Activated naive CD4-positive, alpha-beta T cell treated with anti-CD3 and anti-CD28 coated beads for 36 hours (primary cell): Measurements from ENCODE around the gene KRTAP13-1. TPM values are rescaled to one million over a fixed set of nuclear protein-coding genes. Genes with fewer than 3 reads are reported as not detected.

Source experiments
- CTCF ChIA-PET: fragments of 350-600 bp; sonication (Branson Sonifier 250); formaldehyde crosslinking; loops from one replicate; lab custom pipeline; 2021; ENCODE audit warnings: antibody characterized with exemption; lab: Charles Lee
- DNase-seq: peaks from one replicate; pipeline ENCODE4 v3.0.0-alpha.2; 2020
- H3K27ac Mint-ChIP-seq: one replicate; pipeline ENCODE4 v1.8.0; 2021; ENCODE audit warnings: mild to moderate bottlenecking, mixed read lengths
- H3K27me3 Mint-ChIP-seq: one replicate; pipeline ENCODE4 v1.8.0; 2021; ENCODE audit warnings: low read depth, mixed read lengths
- H3K36me3 Mint-ChIP-seq: one replicate; pipeline ENCODE4 v1.8.0; 2021; ENCODE audit warnings: low read depth, mixed read lengths
- H3K4me1 Mint-ChIP-seq: one replicate; pipeline ENCODE4 v1.8.0; 2021; ENCODE audit warnings: low read depth, mixed read lengths
- H3K4me3 Mint-ChIP-seq: one replicate; pipeline ENCODE4 v1.8.0; 2021; ENCODE audit warnings: mild to moderate bottlenecking, moderate library complexity, mixed read lengths
- H3K9me3 Mint-ChIP-seq: one replicate; pipeline ENCODE4 v1.8.0; 2021; ENCODE audit warnings: mixed read lengths
- intact Hi-C: fragments of 100-400 bp; cut with micrococcal nuclease; formaldehyde crosslinking; loops from one replicate; pipeline ENCODE4 v1.15.1; 2023
- microRNA-seq: library from miRNA; unstranded; fragments of <30 nt; microRNA quantifications from one replicate; pipeline ENCODE4 v1.2.0, GENCODE V29; 2022; ENCODE audit warnings: borderline microRNAs expressed, borderline replicate concordance
- total RNA-seq, 2 experiments: library from RNA; stranded (reverse); gene quantifications; one replicate each; pipeline ENCODE4 v1.2.3, GENCODE V29; 2021

KRTAP13-1 gene
- total RNA-seq, 2 experiments from 2014 or later, result not detected

GRCh38 chr21:30426731-30427130, 30.9 kb downstream of the KRTAP13-1 start:
- no peak for DNase-seq
- intact Hi-C loops, result no loop called here
- CTCF ChIA-PET, result no interaction called here
- H3K4me3 Mint-ChIP-seq, result no peak overlapping the region
- no peaks in the 10 kb centered on the region for H3K4me1 Mint-ChIP-seq
- no peak overlapping the region for H3K27ac Mint-ChIP-seq
- peaks cover 2% of the 10 kb centered on the region for H3K9me3 Mint-ChIP-seq
- no peaks in the 10 kb centered on the region for H3K36me3 Mint-ChIP-seq
- no peaks in the 10 kb centered on the region for H3K27me3 Mint-ChIP-seq

- CTCF ChIA-PET, result no interaction called here
- Mint-ChIP-seq H3K36me3 (no peaks in the 10 kb centered on the region), H3K9me3 (peaks cover 2% of the 10 kb centered on the region), H3K4me1 (no peaks in the 10 kb centered on the region), H3K27me3 (peaks cover 6% of the 10 kb centered on the region), H3K27ac (no peak within 1 kb of the TSS), H3K4me3 (no peak within 1 kb of the TSS)
- intact Hi-C loops, result loop anchor here (10.0 kb wide), 1 partner anchor 385 kb away; no protein-coding TSS in a partner anchor
- DNase-seq, result no peak
Observed at GRCh38 chr21:30430170-30430655, 34.4 kb downstream of the KRTAP13-1 start, which contains the start of gene KRTAP13-4. KRTAP13-4 (plus strand) TSS chr21:30430220; CDS start chr21:30430276, 56 bp downstream.

DNA sequence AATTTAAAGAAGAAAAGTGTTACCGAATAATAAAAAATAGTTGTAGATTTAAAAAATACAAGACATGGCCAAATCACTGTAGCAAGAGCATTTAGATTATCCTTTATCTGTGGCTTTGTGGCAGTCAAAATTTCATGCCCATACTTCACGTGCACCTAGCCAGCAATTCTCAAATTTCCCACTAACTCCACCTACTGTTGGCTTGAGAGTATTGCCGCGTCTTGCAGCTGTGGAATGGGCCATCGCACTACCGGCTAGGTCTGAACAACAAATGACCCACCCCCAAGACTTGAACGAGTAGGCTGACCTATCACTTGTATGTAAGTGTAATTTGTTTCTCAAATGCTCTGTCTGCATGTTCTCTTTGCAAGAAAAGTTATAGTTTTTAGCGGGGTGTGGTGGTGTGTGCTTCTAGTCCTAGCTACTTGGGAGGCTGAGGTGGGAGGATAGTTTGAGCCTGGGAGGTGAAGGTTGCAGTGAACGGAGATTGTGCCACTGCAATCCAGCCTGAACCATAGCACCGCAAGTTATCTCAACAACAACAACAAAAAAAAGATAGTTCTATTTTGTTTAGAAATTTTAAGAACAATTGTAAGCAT, 38.3 kb downstream of the KRTAP13-1 start:
- CTCF ChIA-PET, result interaction anchor here (0.6 to 1.6 kb wide), 4 partner anchors 19 to 170 kb away, joined by 3 to 5 read pairs (median 4); partner anchors contain the start of gene KRTAP19-1
- no peaks in the 10 kb centered on the region for H3K4me1 Mint-ChIP-seq
- DNase-seq, result peak; percentile 31
- H3K36me3 Mint-ChIP-seq, result no peaks in the 10 kb centered on the region
- H3K9me3 Mint-ChIP-seq, result peaks cover 2% of the 10 kb centered on the region
- intact Hi-C loops, result loop anchor here (2.0 to 10.0 kb wide), 2 partner anchors 93 to 389 kb away; no protein-coding TSS in a partner anchor
- no peak overlapping the region for H3K4me3 Mint-ChIP-seq
- H3K27me3 Mint-ChIP-seq, result peaks cover 10% of the 10 kb centered on the region
- no peak overlapping the region for H3K27ac Mint-ChIP-seq

- intact Hi-C loops, result loop anchor here (10.0 kb wide), 1 partner anchor 392 kb away; no protein-coding TSS in a partner anchor
- no peak for DNase-seq
- H3K27ac Mint-ChIP-seq, result no peak overlapping the region
- H3K9me3 Mint-ChIP-seq, result no peaks in the 10 kb centered on the region
- H3K36me3 Mint-ChIP-seq, result no peaks in the 10 kb centered on the region
- no peak overlapping the region for H3K4me3 Mint-ChIP-seq
- no peaks in the 10 kb centered on the region for H3K4me1 Mint-ChIP-seq
- peaks cover 15% of the 10 kb centered on the region for H3K27me3 Mint-ChIP-seq
- CTCF ChIA-PET, result interaction anchor here (0.5 to 1.3 kb wide), 3 partner anchors 11 to 1347 kb away, joined by 4 to 6 read pairs (median 5); no protein-coding TSS in a partner anchor
Observed at GRCh38 chr21:30437010-30437565, 41.3 kb downstream of the KRTAP13-1 start.

GRCh38 chr21:30439975-30440374, 44.1 kb downstream of the KRTAP13-1 start, which contains the start of gene KRTAP15-1:
KRTAP15-1 (plus strand) TSS chr21:30440275; CDS start chr21:30440328, 53 bp downstream.
- no peaks in the 10 kb centered on the region for H3K36me3 Mint-ChIP-seq
- CTCF ChIA-PET, result no interaction called here
- peaks cover 11% of the 10 kb centered on the region for H3K27me3 Mint-ChIP-seq
- no peak for DNase-seq
- intact Hi-C loops, result loop anchor here (10.0 kb wide), 1 partner anchor 395 kb away; no protein-coding TSS in a partner anchor
- H3K9me3 Mint-ChIP-seq, result no peaks in the 10 kb centered on the region
- no peaks in the 10 kb centered on the region for H3K4me1 Mint-ChIP-seq
- H3K4me3 Mint-ChIP-seq, result no peak within 1 kb of the TSS
- no peak within 1 kb of the TSS for H3K27ac Mint-ChIP-seq

GRCh38 chr21:30443226-30443625, 47.4 kb downstream of the KRTAP13-1 start:
- DNase-seq, result no peak
- CTCF ChIA-PET, result no interaction called here
- no peak overlapping the region for H3K27ac Mint-ChIP-seq
- no peaks in the 10 kb centered on the region for H3K9me3 Mint-ChIP-seq
- H3K4me1 Mint-ChIP-seq, result peaks cover 2% of the 10 kb centered on the region
- H3K4me3 Mint-ChIP-seq, result no peak overlapping the region
- H3K27me3 Mint-ChIP-seq, result peaks cover 16% of the 10 kb centered on the region
- intact Hi-C loops, result no loop called here
- H3K36me3 Mint-ChIP-seq, result no peaks in the 10 kb centered on the region

- Mint-ChIP-seq H3K4me1 (peaks cover 2% of the 10 kb centered on the region), H3K27ac (no peak overlapping the region), H3K9me3 (no peaks in the 10 kb centered on the region), H3K27me3 (peaks cover 16% of the 10 kb centered on the region), H3K36me3 (no peaks in the 10 kb centered on the region), H3K4me3 (no peak overlapping the region)
- DNase-seq, result no peak
- CTCF ChIA-PET, result no interaction called here
- intact Hi-C loops, result no loop called here
Observed at GRCh38 chr21:30444204-30444603, 48.4 kb downstream of the KRTAP13-1 start.

Small RNA genes within 50 kb of the gene (microRNA-seq; reads per million reads assigned to microRNA genes)
- gene MIR4327, result not detected

Other genes with a start within 250 kb of the KRTAP13-1 start
- not detected for gene CLDN17, start 229.2 kb upstream of the KRTAP13-1 start, total RNA-seq
- gene CLDN8, start 179.9 kb upstream of the KRTAP13-1 start, total RNA-seq, result not detected
- gene KRTAP24-1, start 113.1 kb upstream of the KRTAP13-1 start, total RNA-seq, result not detected
- gene KRTAP25-1, start 106.5 kb upstream of the KRTAP13-1 start, total RNA-seq, result not detected
- not detected for gene KRTAP26-1, start 75.7 kb upstream of the KRTAP13-1 start, total RNA-seq
- not detected for gene KRTAP27-1, start 58.3 kb upstream of the KRTAP13-1 start, total RNA-seq
- gene KRTAP23-1, start 47.4 kb upstream of the KRTAP13-1 start, total RNA-seq, result not detected
- gene KRTAP13-2, start 23.8 kb upstream of the KRTAP13-1 start, total RNA-seq, result not detected
- gene KRTAP13-3, start 29.9 kb downstream of the KRTAP13-1 start, total RNA-seq, result not detected
- not detected for gene KRTAP13-4, start 34.2 kb downstream of the KRTAP13-1 start, total RNA-seq
- gene KRTAP15-1, start 44.2 kb downstream of the KRTAP13-1 start, total RNA-seq, result not detected
- not detected for gene KRTAP19-1, start 84.3 kb downstream of the KRTAP13-1 start, total RNA-seq
- not detected for gene KRTAP19-2, start 91.4 kb downstream of the KRTAP13-1 start, total RNA-seq
- gene KRTAP19-3, start 96.0 kb downstream of the KRTAP13-1 start, total RNA-seq, result not detected
- gene KRTAP19-4, start 101.1 kb downstream of the KRTAP13-1 start, total RNA-seq, result not detected
- gene KRTAP19-5, start 106.1 kb downstream of the KRTAP13-1 start, total RNA-seq, result not detected
- not detected for gene KRTAP19-6, start 145.8 kb downstream of the KRTAP13-1 start, total RNA-seq
- gene KRTAP19-7, start 165.3 kb downstream of the KRTAP13-1 start, total RNA-seq, result not detected
- gene KRTAP22-2, start 194.4 kb downstream of the KRTAP13-1 start, total RNA-seq, result not detected
- gene KRTAP6-3, start 196.4 kb downstream of the KRTAP13-1 start, total RNA-seq, result not detected
- gene KRTAP6-2, start 202.9 kb downstream of the KRTAP13-1 start, total RNA-seq, result not detected
- not detected for gene KRTAP22-1, start 205.1 kb downstream of the KRTAP13-1 start, total RNA-seq
- not detected for gene KRTAP6-1, start 217.9 kb downstream of the KRTAP13-1 start, total RNA-seq
- gene KRTAP20-1, start 220.4 kb downstream of the KRTAP13-1 start, total RNA-seq, result not detected
- not detected for gene KRTAP20-4, start 224.6 kb downstream of the KRTAP13-1 start, total RNA-seq
- gene KRTAP20-2, start 239.2 kb downstream of the KRTAP13-1 start, total RNA-seq, result not detected
- not detected for gene KRTAP20-3, start 246.8 kb downstream of the KRTAP13-1 start, total RNA-seq